ENCODE data around the gene GRIK3. TPM values are rescaled to one million over a fixed set of nuclear protein-coding genes. Genes with fewer than 3 reads are reported as not detected.

Gene GRIK3
- total and polyA plus RNA-seq, 2 of the 8 experiments (the other 6 are each of a cell fraction or from before 2014, with no cell fraction given) = 2.1 to 3.4 TPM

DNA sequence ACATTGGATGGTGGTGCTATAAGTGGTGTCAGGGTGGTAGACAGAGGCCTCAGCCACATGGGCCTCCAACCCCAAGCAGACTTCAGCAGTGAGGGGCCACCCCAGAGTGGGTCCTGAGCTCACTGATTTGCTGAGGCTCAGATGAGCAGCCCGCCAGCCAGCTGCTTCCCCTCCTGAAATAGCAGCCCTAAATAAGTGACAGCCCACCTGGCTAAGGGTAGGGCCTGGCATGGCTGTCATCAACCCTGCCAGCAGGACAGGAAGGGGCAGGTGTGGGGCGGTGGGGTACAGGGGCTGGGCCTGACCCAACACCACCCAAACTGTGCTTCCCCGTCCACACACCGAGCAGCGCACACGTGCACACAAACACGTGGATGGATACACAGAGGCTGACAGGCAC, 79.3 kb downstream of the GRIK3 start:
- no peaks in the 10 kb centered on the region for H3K9me3 ChIP-seq (ENCODE audit: insufficient read depth in 2 of 2, low read depth in 1 of 2, low read length in 1 of 2)
- 84% methylated on average over 7 of the region's 7 CpGs; no CpG with 5 or more reads in 1 of the 2 experiments for WGBS, 2 experiments (ENCODE audit: extremely low coverage in 1 of 2, insufficient coverage in 1 of 2, insufficient read length in 1 of 2, insufficient replicate concordance in 2 of 2, low coverage in 1 of 2, low lambda C conversion rate in 2 of 2, missing lambda C conversion rate in 1 of 2)
- H3K27me3 ChIP-seq (replicated peaks in 1 of 4; ENCODE audit: control insufficient read depth in 3 of 4, extremely low read depth in 1 of 4, insufficient read depth in 3 of 4, low read length in 3 of 4) = no peaks in the 10 kb centered on the region
- H2BK12ac ChIP-seq (ENCODE audit: low read depth, low read length) = no peak overlapping the region
- DNase-seq (ENCODE audit: low read depth in 1 of 2, low spot score in 2 of 2) (no peak), FAIRE-seq (no peak)
- H3K4me2 ChIP-seq (ENCODE audit: insufficient read depth in 1 of 2, low read depth in 2 of 2, low read length in 2 of 2) = no peak overlapping the region
- no peak overlapping the region for H2BK120ac ChIP-seq (replicated peaks; ENCODE audit: low read depth, low read length)
- CTCF ChIA-PET (ENCODE audit: partially characterized antibody) = interaction anchor here (1.0 to 2.3 kb wide), 3 partner anchors 11 to 18 kb away, joined by 3 to 4 read pairs (median 4); no protein-coding TSS in a partner anchor
- POLR2A ChIA-PET (ENCODE audit: partially characterized antibody) = interaction anchor here (0.7 kb wide), 1 partner anchor 11 kb away, joined by 4 read pairs; no protein-coding TSS in a partner anchor
- H3K4ac ChIP-seq (replicated peaks; ENCODE audit: insufficient read length, low read depth, low read length) = no peak overlapping the region
- no peak overlapping the region for H2AFZ ChIP-seq (ENCODE audit: low read length)
- 0 out of 2 replicates have a peak overlapping the region, but pooled peaks have one; percentile 82 for H2AK5ac ChIP-seq (ENCODE audit: low read depth, low read length)
- peaks cover 0 to 3% (median 0%) of the 10 kb centered on the region in 4 experiments; a peak in 1 of 7 replicates for H3K4me1 ChIP-seq (replicated peaks in 1 of 4; ENCODE audit: control insufficient read depth in 3 of 4, insufficient read depth in 4 of 4, low read length in 3 of 4)
- no peak overlapping the region for H3K23ac ChIP-seq (ENCODE audit: insufficient read length)
- H3K9ac ChIP-seq (replicated peaks in 1 of 4; ENCODE audit: extremely low read depth in 1 of 4, low read depth in 3 of 4, low read length in 3 of 4) = no peak overlapping the region
- H3K56ac ChIP-seq (replicated peaks; ENCODE audit: insufficient read length, low read depth, low read length) = no peak overlapping the region
- H3K18ac ChIP-seq (ENCODE audit: extremely low read depth, low read length) = no peak overlapping the region
- H2BK15ac ChIP-seq (ENCODE audit: low read length) = no peak overlapping the region
- H3K23me2 ChIP-seq (ENCODE audit: low read depth, low read length) = no peaks in the 10 kb centered on the region
- TF ChIP-seq CHD1 (IDR thresholded peaks at IDR 0.05; ENCODE audit: low read depth, low read length) (no peak), SP2 (IDR thresholded peaks at IDR 0.05; ENCODE audit: low read length) (no peak), GTF2F1 (IDR thresholded peaks at IDR 0.05; ENCODE audit: borderline replicate concordance, low read depth, low read length) (no peak)
- TF ChIP-seq, protein P1, sequence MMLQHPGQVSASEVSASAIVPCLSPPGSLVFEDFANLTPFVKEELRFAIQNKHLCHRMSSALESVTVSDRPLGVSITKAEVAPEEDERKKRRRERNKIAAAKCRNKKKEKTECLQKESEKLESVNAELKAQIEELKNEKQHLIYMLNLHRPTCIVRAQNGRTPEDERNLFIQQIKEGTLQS (IDR thresholded peaks at IDR 0.05; ENCODE audit: insufficient read depth, low read depth, low read length) = no peak
- no peak overlapping the region for H4K8ac ChIP-seq (ENCODE audit: extremely low read depth, insufficient read depth, low read length)
- no peaks in the 10 kb centered on the region for H3K79me1 ChIP-seq (ENCODE audit: low read depth, low read length)
- H2BK5ac ChIP-seq (ENCODE audit: low read depth, low read length) = peak overlapping the region; percentile 18; the same call in 1 of the 2 replicates
- H3K79me2 ChIP-seq (ENCODE audit: control insufficient read depth in 1 of 2, insufficient read depth in 2 of 2, low read length in 2 of 2) = no peaks in the 10 kb centered on the region
- no peak overlapping the region for H4K91ac ChIP-seq (replicated peaks; ENCODE audit: insufficient read length, low read length)
- no peak overlapping the region for H4K5ac ChIP-seq (ENCODE audit: insufficient read length, low read depth, low read length)
- no peak overlapping the region for H3K14ac ChIP-seq (ENCODE audit: insufficient read length)
- no peaks in the 10 kb centered on the region for H3K36me3 ChIP-seq (ENCODE audit: control insufficient read depth in 2 of 4, insufficient read depth in 4 of 4, low read length in 3 of 4)
- no peak overlapping the region for H3K4me3 ChIP-seq (ENCODE audit: extremely low read depth in 1 of 4, insufficient read depth in 2 of 4, low read depth in 3 of 4, low read length in 4 of 4)
- H2BK20ac ChIP-seq (ENCODE audit: low read length) = no peak overlapping the region
- H3K27ac ChIP-seq (ENCODE audit: low read depth, low read length) = no peak overlapping the region
- H4K20me1 ChIP-seq (replicated peaks in 1 of 2; ENCODE audit: control insufficient read depth in 1 of 2, insufficient read depth in 2 of 2, low read length in 2 of 2) = no peaks in the 10 kb centered on the region
